ENCODE measurements around the gene GPSM1. TPM values are rescaled to one million over a fixed set of nuclear protein-coding genes. Genes with fewer than 3 reads are reported as not detected.

The GPSM1 gene
- total and polyA plus RNA-seq, 4 donors: 0.11 to 2.9 (median 1.6) TPM

DNA sequence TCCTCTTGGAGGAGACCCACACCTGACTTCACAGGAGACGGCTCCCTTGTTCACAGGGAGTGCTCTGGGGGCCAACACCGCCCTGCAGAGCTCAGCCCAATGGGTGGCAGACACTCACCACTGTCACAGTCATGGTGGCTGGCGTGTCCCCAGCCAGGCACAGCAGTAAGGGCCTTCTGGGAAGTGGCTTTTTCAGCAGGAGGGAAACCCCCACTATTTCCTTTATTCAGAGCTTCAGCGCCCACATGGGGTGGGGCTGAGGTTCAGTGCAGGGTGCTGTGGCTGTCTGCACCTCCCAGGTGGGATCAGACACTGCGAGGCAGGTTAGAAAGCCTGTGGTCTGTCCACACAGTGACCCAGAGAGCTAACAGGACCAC is 76.2 kb downstream of the GPSM1 start:
- Histone ChIP-seq H3K4me3 (ENCODE audit: low read depth in 1 of 3, low read length in 3 of 3) (no peak overlapping the region), H3K36me3 (ENCODE audit: control insufficient read depth in 4 of 4, insufficient read depth in 3 of 4, low read depth in 1 of 4, low read length in 3 of 4) (peaks cover 8 to 40% (median 10%) of the 10 kb centered on the region in 4 donors), H3K27me3 (ENCODE audit: control insufficient read depth in 4 of 4, insufficient read depth in 4 of 4, low read length in 3 of 4) (no peaks in the 10 kb centered on the region), H3K4me1 (ENCODE audit: control insufficient read depth in 4 of 4, insufficient read depth in 4 of 4, low read length in 3 of 4) (peaks cover 0 to 18% (median 15%) of the 10 kb centered on the region in 4 donors), H3K9me3 (ENCODE audit: control insufficient read depth in 4 of 4, low read length in 3 of 4) (no peaks in the 10 kb centered on the region), H3K27ac (ENCODE audit: low read depth in 1 of 2, low read length in 2 of 2) (no peak overlapping the region), H3K9ac (ENCODE audit: low read depth in 1 of 2, low read length in 2 of 2) (no peak overlapping the region)
- no peak for DNase-seq (ENCODE audit: low spot score)
- WGBS: 84% methylated on average over 5 of the region's 5 CpGs
- TF ChIP-seq TAF1 (conservative IDR thresholded peaks at IDR 0.05) (no peak), SP1 (IDR thresholded peaks at IDR 0.05) (no peak), FOXA1 (IDR thresholded peaks at IDR 0.05) (no peak), EGR1 (IDR thresholded peaks at IDR 0.05; ENCODE audit: low read depth in 2 of 2) (no peak), NR2F2 (IDR thresholded peaks at IDR 0.05) (no peak), RAD21 (IDR thresholded peaks at IDR 0.05) (no peak), YY1 (IDR thresholded peaks at IDR 0.05) (no peak), FOXA2 (IDR thresholded peaks at IDR 0.05) (no peak), RXRA (IDR thresholded peaks at IDR 0.05) (no peak), JUND (IDR thresholded peaks at IDR 0.05) (no peak), GABPA (IDR thresholded peaks at IDR 0.05 in 1 of 2, conservative IDR thresholded peaks at IDR 0.05 in 1 of 2) (no peak)
- TF ChIP-seq, protein P1, sequence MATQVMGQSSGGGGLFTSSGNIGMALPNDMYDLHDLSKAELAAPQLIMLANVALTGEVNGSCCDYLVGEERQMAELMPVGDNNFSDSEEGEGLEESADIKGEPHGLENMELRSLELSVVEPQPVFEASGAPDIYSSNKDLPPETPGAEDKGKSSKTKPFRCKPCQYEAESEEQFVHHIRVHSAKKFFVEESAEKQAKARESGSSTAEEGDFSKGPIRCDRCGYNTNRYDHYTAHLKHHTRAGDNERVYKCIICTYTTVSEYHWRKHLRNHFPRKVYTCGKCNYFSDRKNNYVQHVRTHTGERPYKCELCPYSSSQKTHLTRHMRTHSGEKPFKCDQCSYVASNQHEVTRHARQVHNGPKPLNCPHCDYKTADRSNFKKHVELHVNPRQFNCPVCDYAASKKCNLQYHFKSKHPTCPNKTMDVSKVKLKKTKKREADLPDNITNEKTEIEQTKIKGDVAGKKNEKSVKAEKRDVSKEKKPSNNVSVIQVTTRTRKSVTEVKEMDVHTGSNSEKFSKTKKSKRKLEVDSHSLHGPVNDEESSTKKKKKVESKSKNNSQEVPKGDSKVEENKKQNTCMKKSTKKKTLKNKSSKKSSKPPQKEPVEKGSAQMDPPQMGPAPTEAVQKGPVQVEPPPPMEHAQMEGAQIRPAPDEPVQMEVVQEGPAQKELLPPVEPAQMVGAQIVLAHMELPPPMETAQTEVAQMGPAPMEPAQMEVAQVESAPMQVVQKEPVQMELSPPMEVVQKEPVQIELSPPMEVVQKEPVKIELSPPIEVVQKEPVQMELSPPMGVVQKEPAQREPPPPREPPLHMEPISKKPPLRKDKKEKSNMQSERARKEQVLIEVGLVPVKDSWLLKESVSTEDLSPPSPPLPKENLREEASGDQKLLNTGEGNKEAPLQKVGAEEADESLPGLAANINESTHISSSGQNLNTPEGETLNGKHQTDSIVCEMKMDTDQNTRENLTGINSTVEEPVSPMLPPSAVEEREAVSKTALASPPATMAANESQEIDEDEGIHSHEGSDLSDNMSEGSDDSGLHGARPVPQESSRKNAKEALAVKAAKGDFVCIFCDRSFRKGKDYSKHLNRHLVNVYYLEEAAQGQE (IDR thresholded peaks at IDR 0.05): no peak
- TF ChIP-seq, protein P2, sequence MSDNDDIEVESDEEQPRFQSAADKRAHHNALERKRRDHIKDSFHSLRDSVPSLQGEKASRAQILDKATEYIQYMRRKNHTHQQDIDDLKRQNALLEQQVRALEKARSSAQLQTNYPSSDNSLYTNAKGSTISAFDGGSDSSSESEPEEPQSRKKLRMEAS (IDR thresholded peaks at IDR 0.05): no peak
- TF ChIP-seq, protein P3, sequence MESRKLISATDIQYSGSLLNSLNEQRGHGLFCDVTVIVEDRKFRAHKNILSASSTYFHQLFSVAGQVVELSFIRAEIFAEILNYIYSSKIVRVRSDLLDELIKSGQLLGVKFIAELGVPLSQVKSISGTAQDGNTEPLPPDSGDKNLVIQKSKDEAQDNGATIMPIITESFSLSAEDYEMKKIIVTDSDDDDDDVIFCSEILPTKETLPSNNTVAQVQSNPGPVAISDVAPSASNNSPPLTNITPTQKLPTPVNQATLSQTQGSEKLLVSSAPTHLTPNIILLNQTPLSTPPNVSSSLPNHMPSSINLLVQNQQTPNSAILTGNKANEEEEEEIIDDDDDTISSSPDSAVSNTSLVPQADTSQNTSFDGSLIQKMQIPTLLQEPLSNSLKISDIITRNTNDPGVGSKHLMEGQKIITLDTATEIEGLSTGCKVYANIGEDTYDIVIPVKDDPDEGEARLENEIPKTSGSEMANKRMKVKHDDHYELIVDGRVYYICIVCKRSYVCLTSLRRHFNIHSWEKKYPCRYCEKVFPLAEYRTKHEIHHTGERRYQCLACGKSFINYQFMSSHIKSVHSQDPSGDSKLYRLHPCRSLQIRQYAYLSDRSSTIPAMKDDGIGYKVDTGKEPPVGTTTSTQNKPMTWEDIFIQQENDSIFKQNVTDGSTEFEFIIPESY (IDR thresholded peaks at IDR 0.05): no peak
- TF ChIP-seq, protein P4, sequence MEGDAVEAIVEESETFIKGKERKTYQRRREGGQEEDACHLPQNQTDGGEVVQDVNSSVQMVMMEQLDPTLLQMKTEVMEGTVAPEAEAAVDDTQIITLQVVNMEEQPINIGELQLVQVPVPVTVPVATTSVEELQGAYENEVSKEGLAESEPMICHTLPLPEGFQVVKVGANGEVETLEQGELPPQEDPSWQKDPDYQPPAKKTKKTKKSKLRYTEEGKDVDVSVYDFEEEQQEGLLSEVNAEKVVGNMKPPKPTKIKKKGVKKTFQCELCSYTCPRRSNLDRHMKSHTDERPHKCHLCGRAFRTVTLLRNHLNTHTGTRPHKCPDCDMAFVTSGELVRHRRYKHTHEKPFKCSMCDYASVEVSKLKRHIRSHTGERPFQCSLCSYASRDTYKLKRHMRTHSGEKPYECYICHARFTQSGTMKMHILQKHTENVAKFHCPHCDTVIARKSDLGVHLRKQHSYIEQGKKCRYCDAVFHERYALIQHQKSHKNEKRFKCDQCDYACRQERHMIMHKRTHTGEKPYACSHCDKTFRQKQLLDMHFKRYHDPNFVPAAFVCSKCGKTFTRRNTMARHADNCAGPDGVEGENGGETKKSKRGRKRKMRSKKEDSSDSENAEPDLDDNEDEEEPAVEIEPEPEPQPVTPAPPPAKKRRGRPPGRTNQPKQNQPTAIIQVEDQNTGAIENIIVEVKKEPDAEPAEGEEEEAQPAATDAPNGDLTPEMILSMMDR (IDR thresholded peaks at IDR 0.05; ENCODE audit: low read depth, low read length, missing input control): no peak
- TF ChIP-seq, protein P5, sequence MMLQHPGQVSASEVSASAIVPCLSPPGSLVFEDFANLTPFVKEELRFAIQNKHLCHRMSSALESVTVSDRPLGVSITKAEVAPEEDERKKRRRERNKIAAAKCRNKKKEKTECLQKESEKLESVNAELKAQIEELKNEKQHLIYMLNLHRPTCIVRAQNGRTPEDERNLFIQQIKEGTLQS (IDR thresholded peaks at IDR 0.05): no peak

All from liver (tissue), 9 donors.